LHCN-M2 (cell line): ENCODE results near the gene ST8SIA2. TPM values are rescaled to one million over a fixed set of nuclear protein-coding genes. Genes with fewer than 3 reads are reported as not detected.

Experiments used
- DNase-seq: peaks from one replicate; pipeline ENCODE4 v3.0.0-alpha.2; 2012; ENCODE audit warnings: low read depth
- total RNA-seq: library from RNA; depleted of rRNA; stranded (reverse); fragments of >200 nt; gene quantifications from 2 replicates; pipeline ENCODE4 v1.2.3, GENCODE V29; 2014

ST8SIA2 gene
- total RNA-seq, 1 experiment from 2014 or later, result 12.7 TPM

- no peak for DNase-seq
Measured at GRCh38 chr15:92485441-92485840, 91.8 kb downstream of the ST8SIA2 start.

- DNase-seq, result no peak
Measured at GRCh38 chr15:92492551-92493115, 99.0 kb downstream of the ST8SIA2 start.

DNA sequence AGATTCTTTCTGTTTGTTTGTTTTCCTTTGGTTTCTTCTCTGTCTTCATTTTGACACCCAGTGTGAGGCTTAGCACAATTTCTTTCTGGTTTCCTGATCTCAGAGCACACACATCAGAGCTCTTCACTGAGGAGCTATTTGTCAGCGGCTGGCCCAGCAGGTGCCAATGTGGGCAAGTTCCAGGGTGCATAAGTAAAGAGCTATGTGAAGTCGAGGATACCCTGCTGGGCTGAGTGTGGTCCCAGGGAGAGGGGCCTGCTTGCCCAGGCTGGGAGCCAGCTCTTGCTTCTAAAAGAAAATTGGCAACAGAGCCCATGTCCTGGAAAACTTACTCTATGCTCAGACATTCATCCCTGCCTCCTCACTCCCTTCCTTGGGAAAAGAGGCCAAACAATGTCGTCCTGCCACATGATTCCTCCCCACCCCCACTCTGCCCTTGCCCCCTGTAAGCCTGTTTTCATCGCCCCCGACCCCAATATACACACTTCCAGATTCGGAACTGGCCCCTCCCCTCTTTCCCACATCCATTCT lies 101.2 kb downstream of the ST8SIA2 start:
- no peak for DNase-seq

DNA sequence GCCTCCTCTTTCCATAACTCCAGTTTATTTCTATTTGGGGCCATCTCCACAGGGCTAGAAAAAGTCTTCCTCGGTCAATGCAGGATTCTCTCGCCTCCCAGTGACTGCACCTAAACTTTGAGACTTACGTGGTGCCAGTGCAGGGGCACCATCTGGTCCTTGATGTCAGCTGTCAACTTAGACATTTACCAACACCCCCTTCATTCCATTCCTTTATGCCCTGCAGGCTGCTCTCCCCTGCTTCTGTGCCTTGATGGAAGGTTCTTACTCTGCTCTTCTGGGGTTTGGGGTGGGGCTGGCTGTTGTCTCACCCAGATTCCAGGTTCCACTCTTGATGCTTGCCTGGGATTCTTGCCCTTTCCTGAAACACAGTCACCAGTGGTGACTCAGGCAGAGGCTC lies 101.8 kb downstream of the ST8SIA2 start:
- DNase-seq, result peak; percentile 18

DNA sequence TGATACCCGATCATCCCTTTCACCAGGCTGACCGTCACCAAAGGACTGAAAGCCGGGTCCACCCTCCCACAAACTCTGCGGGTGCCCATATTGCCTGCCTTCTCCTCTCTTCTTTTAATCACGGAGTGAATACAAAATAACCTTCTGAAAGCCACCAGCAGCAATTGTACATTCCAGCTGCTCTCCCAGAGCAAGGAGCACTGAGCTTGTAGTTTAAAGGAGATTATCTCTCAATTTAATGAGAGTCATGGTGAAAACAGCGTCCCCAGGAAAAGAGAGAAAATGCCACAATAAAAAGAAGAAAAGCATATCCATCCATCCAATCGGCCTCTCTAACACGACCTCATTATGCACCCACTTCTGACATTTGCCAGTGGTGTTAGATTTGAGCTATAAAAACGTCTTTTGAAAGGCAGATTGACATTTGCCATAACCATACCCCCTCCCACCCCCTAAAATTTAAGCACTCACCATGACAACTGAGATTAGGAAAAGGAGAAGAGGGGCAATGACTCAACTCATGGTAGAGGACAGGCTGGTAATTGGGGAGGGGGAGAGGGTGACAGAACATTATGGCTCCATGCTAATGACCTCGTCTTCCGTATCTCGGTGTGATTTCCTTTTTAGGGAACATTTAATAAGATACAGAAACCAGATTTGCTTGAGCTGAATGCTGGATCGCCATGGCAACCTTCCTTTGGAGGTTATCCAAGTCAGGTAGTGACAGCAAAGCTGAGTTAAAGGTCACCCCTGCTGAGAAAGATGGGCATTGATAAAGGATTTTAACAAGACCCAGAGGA lies 106.2 kb downstream of the ST8SIA2 start:
- DNase-seq, result no peak

- DNase-seq, result no peak
Measured at GRCh38 chr15:92502336-92502735, 108.7 kb downstream of the ST8SIA2 start.

DNA sequence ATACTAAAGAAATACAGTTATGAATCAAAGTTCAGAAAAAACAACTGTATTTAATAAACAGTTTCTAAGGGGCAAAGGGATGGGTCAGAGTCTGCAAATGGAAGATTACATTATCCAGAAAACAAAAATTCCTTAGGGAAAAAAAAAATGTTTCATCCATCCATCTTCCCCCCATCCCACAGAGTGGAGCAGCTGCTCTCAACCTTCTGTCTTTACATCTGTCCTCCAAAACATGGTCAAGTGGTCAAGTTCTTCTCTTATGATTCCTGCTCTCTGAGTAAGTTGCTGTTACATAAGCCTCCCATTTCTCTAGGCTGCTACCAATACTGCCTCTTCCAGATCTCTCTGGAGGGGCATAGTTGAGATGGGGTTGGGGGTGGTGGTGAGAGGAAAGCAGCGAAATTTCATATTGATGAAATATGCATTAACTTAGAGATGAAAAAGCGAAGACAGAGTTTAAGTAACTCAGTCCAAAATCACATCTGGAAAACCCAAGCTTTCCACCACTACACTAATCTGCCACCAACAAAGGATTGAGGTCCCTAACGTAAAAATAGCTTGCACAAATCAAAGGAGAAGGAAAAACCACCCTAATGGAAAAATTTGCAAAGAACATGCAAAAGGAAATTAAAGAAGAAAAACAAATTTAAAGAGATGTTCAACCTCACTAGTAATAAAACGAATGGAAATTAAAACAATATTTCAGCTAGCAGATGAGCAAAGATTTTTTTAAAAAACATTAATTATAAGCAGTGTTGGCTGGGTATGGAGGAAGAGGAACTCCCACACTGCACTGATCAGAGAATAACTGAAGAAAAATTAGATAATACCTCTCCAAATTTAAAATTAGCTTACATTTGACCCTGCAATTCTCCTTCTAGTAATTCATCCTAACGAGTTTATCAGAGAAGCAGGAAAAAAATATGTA lies 109.5 kb downstream of the ST8SIA2 start:
- peak; percentile 59 for DNase-seq

DNA sequence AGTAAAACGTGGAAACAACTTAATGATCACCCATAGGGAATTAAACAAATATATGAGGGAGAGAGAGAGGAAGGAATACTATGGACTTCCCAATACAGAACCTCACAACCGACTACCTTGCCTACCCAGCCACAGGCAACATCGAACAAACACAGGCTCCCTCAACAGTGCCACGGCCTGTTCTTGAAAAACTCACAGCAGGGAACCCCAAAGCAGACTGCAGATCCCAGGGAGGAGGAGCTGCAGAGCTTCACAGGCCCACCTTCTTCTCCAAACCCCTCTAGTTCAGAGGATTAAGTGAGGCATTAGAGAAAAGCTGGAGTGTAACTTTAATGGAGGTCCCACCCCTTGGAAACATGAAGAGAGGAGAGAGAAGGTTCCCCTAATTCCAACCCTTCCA lies 110.2 kb downstream of the ST8SIA2 start:
- no peak for DNase-seq

- no peak for DNase-seq
Measured at GRCh38 chr15:92505611-92506010, 111.9 kb downstream of the ST8SIA2 start.

DNA sequence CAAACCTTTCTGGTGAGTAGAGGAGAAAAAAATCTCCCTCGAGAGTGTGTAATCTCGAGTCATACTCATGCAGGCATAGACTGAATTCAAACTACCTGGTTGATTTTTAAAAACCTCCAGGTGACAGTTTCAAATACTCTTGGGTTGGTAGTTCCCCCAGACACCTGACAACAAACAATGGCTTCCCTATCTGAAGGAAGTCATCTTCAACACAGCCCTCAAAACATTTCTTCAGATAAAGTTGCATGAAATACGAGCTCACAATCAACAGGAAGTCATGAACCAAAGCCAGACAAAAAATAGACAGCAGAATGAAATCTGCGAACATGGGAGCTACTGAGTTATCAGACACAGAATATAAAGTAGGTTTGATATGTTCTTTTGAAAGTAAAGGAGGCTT lies 112.8 kb downstream of the ST8SIA2 start:
- no peak for DNase-seq

DNA sequence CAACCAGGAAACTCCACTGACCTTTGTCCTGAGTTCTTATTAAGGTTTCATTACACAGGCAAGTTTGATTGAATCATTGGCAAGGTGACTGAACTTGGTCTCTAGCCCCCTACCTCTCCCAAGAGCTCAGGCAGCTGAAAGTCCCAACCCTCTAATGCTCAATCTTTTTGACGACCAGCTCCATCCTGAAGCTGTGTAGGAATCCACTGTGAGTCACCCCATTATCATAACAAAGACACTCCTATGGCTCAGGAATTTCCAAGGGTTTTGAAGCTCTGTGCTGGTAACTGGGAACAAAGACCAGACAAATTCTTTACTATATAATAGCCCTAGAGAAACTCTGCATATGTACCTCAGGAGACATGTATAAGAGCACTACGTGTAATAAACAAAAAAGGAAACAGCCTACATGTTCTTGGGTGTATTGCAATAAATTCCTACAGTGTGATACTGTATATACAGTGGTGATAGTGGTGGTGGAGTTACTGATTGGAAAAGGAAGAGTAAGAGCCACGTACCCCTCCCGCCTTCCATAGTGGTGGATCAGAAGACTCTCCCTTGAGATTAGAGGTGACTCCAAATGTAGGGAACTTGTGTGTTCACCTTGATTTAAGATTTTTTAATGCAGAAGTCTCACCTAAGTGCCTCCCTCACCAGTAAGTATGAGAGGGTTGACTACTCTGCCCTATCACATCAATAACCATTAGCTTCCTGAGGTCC lies 116.6 kb downstream of the ST8SIA2 start:
- DNase-seq, result peak; percentile 50
